K562 (cell line): ENCODE data around the gene PDLIM4. TPM values are rescaled to one million over a fixed set of nuclear protein-coding genes. Genes with fewer than 3 reads are reported as not detected.

Source experiments
- CXXC5 ChIP-seq: fragments of 250-450 bp; sonication (Bioruptor Pico); IDR thresholded peaks from 2 replicates; pipeline ENCODE4 v1.8.0; 2022; ENCODE audit warnings: inconsistent platforms, mild to moderate bottlenecking, moderate library complexity
- E2F3 ChIP-seq: fragments of 250-450 bp; sonication (Bioruptor Pico); IDR thresholded peaks from 2 replicates; pipeline ENCODE4 v1.4.0; 2020; ENCODE audit warnings: mild to moderate bottlenecking
- EZH2 ChIP-seq: IDR thresholded peaks from 2 replicates; pipeline ENCODE4 v1.6.1; 2012; ENCODE audit warnings: low read depth, mild to moderate bottlenecking, inconsistent platforms, low read length, borderline replicate concordance
- FOXJ2 ChIP-seq: fragments of 200-800 bp; sonication (Bioruptor generic); IDR thresholded peaks from 2 replicates; pipeline ENCODE4 v1.6.1; 2016; ENCODE audit warnings: missing genetic modification characterization, missing compliant biosample characterization
- GTF2E2 ChIP-seq: fragments of 200-800 bp; sonication (Bioruptor generic); IDR thresholded peaks from 2 replicates; pipeline ENCODE4 v1.6.1; 2016; ENCODE audit warnings: missing genetic modification characterization, missing compliant biosample characterization
- MAFF ChIP-seq: IDR thresholded peaks from 2 replicates; pipeline ENCODE4 v1.6.1; 2012; ENCODE audit warnings: low read length, improper control_type of control experiment
- MAFG ChIP-seq: fragments of 450-650 bp; conservative IDR thresholded peaks from 2 replicates; pipeline ENCODE4 v1.6.1; 2016; ENCODE audit warnings: missing genetic modification characterization, missing compliant biosample characterization
- NCOA1 ChIP-seq: fragments of 450-650 bp; IDR thresholded peaks from 2 replicates; pipeline ENCODE4 v1.6.1; 2016; ENCODE audit warnings: low read depth
- NCOR1 ChIP-seq: fragments of 450-650 bp; IDR thresholded peaks from 2 replicates; pipeline ENCODE4 v1.6.1; 2016; ENCODE audit warnings: mild to moderate bottlenecking, moderate library complexity
- NEUROD1 ChIP-seq: fragments of 150-350 bp; IDR thresholded peaks from 2 replicates; pipeline ENCODE4 v1.6.1; 2014; ENCODE audit warnings: borderline replicate concordance, low read length, low read depth; ENCODE audit not compliant: partially characterized antibody
- PCBP1 ChIP-seq: fragments of 200-400 bp; formaldehyde crosslinking; IDR thresholded peaks from 2 replicates; pipeline ENCODE4 v1.6.1; 2018; ENCODE audit warnings: mild to moderate bottlenecking, low read depth, low read length; ENCODE audit not compliant: poor library complexity, severe bottlenecking
- POLR2A ChIP-seq: fragments of 450-650 bp; conservative IDR thresholded peaks from 2 replicates; pipeline ENCODE4 v1.6.1; 2016
- SMAD1 ChIP-seq: fragments of 150-350 bp; IDR thresholded peaks from 2 replicates; pipeline ENCODE4 v1.6.1; 2014; ENCODE audit warnings: low read length, low read depth; ENCODE audit not compliant: partially characterized antibody
- XRCC5 ChIP-seq: fragments of 200-400 bp; formaldehyde crosslinking; IDR thresholded peaks from 2 replicates; pipeline ENCODE4 v1.6.1; 2017; ENCODE audit warnings: low read depth, mild to moderate bottlenecking, low read length
- ZC3H4 ChIP-seq: sonication (generic); formaldehyde crosslinking; IDR thresholded peaks from 2 replicates; pipeline ENCODE4 v1.9.0; 2021; ENCODE audit warnings: missing genetic modification reagents, borderline replicate concordance
- ZNF3 ChIP-seq: fragments of 250-450 bp; sonication (Bioruptor Pico); IDR thresholded peaks from 2 replicates; pipeline ENCODE4 v1.5.0; 2021; ENCODE audit warnings: mild to moderate bottlenecking, moderate library complexity
- ZNF316 ChIP-seq: fragments of 450-650 bp; IDR thresholded peaks from 2 replicates; pipeline ENCODE4 v1.6.1; 2016
- ZNF324 ChIP-seq: fragments of 250-450 bp; sonication (Bioruptor Pico); IDR thresholded peaks from 2 replicates; pipeline ENCODE4 v1.4.0; 2020; ENCODE audit warnings: mild to moderate bottlenecking
- polyA plus RNA-seq, 8 experiments: library from polyadenylated mRNA; depleted of rRNA in 4 of 8; stranded (reverse) in 5 of 8; unstranded in 3 of 8; fragments of >200 nt; fragmentation: Nextera tagmentation in 2 of 8; fragmentation: Illumina TruSeq in 1 of 8; extraction: Ambion mirVana in 2 of 8; extraction: Trizol in 1 of 8; gene quantifications; 2 replicates each; pipeline versions ENCODE4 v1.2.1 to v1.2.3, GENCODE V29; 2011 to 2014; ENCODE audit warnings: inconsistent platforms in 1 of 8, missing spikeins in 1 of 8
- total RNA-seq, 7 experiments: library from RNA; depleted of rRNA in 6 of 7; stranded (reverse); fragments of >200 nt in 6 of 7; fragmentation: Illumina TruSeq in 2 of 7; extraction: Trizol in 2 of 7; gene quantifications; 2 replicates each; pipeline versions ENCODE4 v1.2.1 to v1.2.3, GENCODE V29; 2011 to 2021; ENCODE audit warnings: low replicate concordance in 1 of 7
- TF ChIP-seq, protein P1 (sequence below): fragments of 450-650 bp; formaldehyde crosslinking; IDR thresholded peaks from 2 replicates; pipeline ENCODE4 v1.4.0; 2022; ENCODE audit warnings: mild to moderate bottlenecking, moderate library complexity
- TF ChIP-seq, protein P2 (sequence below): sonication (generic); formaldehyde crosslinking; IDR thresholded peaks from 2 replicates; pipeline ENCODE4 v1.9.0; 2022; ENCODE audit warnings: mild to moderate bottlenecking, missing genetic modification reagents
- TF ChIP-seq, protein P3 (sequence below): fragments of 250-450 bp; sonication (Bioruptor Pico); IDR thresholded peaks from 2 replicates; pipeline ENCODE4 v1.8.0; 2022; ENCODE audit warnings: inconsistent platforms
- TF ChIP-seq, protein P4 (sequence below): sonication (generic); formaldehyde crosslinking; IDR thresholded peaks from 2 replicates; pipeline ENCODE4 v1.8.0; 2022; ENCODE audit warnings: mild to moderate bottlenecking, low read depth, missing genetic modification reagents
- TF ChIP-seq, protein P5 (sequence below): fragments of 250-450 bp; sonication (Bioruptor Pico); IDR thresholded peaks from 2 replicates; pipeline ENCODE4 v1.5.0; 2021; ENCODE audit warnings: mild to moderate bottlenecking, borderline replicate concordance
- TF ChIP-seq, protein P6 (sequence below): sonication (generic); formaldehyde crosslinking; IDR thresholded peaks from 2 replicates; pipeline ENCODE4 v1.8.0; 2022; ENCODE audit warnings: mild to moderate bottlenecking, missing genetic modification reagents

PDLIM4 gene
- total and polyA plus RNA-seq, 9 of the 15 experiments (the other 6 are each of a cell fraction or from before 2014, with no cell fraction given): 0.28 to 32.8 (median 13.1) TPM

DNA sequence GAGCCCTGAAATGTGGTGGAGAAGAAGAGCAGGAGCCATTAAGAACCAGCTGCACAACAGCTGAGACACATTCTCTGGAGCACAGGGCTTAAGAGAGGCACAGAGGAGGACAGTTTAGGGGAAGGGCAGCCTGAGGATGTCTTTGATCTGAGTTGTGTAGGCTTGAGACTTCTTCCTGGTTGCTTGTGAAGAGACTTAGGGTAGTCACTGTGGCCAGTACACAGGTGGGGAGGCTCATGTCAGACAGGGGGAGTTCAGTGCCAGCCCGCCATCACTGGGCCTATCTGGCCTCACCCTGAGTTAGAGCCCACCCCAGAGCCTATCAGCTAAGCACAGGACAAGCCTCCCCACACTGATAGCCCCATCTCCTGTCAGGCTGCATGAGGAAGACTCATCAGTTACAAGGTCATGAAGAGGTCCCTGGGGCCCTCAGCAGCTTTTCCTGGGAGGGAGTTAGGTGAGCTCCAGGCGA is 56.5 kb downstream of the PDLIM4 start (continued):
- TF ChIP-seq, protein P1, sequence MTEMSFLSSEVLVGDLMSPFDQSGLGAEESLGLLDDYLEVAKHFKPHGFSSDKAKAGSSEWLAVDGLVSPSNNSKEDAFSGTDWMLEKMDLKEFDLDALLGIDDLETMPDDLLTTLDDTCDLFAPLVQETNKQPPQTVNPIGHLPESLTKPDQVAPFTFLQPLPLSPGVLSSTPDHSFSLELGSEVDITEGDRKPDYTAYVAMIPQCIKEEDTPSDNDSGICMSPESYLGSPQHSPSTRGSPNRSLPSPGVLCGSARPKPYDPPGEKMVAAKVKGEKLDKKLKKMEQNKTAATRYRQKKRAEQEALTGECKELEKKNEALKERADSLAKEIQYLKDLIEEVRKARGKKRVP (CRISPR knock-in tag): no peak
- TF ChIP-seq SMAD1 (peak; percentile 57), PCBP1 (no peak), POLR2A (peak; percentile 52; the same call in 1 of the 2 replicates), ZNF324 (CRISPR knock-in tag) (no peak), GTF2E2 (tag) (no peak), E2F3 (no peak), NCOR1 (peak; percentile 98), MAFG (no peak), ZNF3 (CRISPR knock-in tag) (no peak), NEUROD1 (peak; percentile 45), EZH2 (no peak), CXXC5 (CRISPR knock-in tag) (peak; percentile 64), MAFF (0 out of 2 replicates have a peak, but pooled peaks have one; percentile 3), XRCC5 (no peak), NCOA1 (peak; percentile 75; the same call in 1 of the 2 replicates), FOXJ2 (tag) (no peak), ZC3H4 (CRISPR knock-in tag) (no peak), ZNF316 (no peak)
- TF ChIP-seq, protein P2, sequence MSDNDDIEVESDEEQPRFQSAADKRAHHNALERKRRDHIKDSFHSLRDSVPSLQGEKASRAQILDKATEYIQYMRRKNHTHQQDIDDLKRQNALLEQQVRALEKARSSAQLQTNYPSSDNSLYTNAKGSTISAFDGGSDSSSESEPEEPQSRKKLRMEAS (CRISPR knock-in tag): no peak
- TF ChIP-seq, protein P3, sequence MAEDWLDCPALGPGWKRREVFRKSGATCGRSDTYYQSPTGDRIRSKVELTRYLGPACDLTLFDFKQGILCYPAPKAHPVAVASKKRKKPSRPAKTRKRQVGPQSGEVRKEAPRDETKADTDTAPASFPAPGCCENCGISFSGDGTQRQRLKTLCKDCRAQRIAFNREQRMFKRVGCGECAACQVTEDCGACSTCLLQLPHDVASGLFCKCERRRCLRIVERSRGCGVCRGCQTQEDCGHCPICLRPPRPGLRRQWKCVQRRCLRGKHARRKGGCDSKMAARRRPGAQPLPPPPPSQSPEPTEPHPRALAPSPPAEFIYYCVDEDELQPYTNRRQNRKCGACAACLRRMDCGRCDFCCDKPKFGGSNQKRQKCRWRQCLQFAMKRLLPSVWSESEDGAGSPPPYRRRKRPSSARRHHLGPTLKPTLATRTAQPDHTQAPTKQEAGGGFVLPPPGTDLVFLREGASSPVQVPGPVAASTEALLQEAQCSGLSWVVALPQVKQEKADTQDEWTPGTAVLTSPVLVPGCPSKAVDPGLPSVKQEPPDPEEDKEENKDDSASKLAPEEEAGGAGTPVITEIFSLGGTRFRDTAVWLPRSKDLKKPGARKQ: no peak
- TF ChIP-seq, protein P4, sequence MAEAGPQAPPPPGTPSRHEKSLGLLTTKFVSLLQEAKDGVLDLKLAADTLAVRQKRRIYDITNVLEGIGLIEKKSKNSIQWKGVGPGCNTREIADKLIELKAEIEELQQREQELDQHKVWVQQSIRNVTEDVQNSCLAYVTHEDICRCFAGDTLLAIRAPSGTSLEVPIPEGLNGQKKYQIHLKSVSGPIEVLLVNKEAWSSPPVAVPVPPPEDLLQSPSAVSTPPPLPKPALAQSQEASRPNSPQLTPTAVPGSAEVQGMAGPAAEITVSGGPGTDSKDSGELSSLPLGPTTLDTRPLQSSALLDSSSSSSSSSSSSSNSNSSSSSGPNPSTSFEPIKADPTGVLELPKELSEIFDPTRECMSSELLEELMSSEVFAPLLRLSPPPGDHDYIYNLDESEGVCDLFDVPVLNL (CRISPR knock-in tag): no peak
- TF ChIP-seq, protein P5, sequence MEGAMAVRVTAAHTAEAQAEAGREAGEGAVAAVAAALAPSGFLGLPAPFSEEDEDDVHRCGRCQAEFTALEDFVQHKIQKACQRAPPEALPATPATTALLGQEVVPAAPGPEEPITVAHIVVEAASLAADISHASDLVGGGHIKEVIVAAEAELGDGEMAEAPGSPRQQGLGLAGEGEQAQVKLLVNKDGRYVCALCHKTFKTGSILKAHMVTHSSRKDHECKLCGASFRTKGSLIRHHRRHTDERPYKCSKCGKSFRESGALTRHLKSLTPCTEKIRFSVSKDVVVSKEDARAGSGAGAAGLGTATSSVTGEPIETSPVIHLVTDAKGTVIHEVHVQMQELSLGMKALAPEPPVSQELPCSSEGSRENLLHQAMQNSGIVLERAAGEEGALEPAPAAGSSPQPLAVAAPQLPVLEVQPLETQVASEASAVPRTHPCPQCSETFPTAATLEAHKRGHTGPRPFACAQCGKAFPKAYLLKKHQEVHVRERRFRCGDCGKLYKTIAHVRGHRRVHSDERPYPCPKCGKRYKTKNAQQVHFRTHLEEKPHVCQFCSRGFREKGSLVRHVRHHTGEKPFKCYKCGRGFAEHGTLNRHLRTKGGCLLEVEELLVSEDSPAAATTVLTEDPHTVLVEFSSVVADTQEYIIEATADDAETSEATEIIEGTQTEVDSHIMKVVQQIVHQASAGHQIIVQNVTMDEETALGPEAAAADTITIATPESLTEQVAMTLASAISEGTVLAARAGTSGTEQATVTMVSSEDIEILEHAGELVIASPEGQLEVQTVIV (CRISPR knock-in tag): no peak
- TF ChIP-seq, protein P6, sequence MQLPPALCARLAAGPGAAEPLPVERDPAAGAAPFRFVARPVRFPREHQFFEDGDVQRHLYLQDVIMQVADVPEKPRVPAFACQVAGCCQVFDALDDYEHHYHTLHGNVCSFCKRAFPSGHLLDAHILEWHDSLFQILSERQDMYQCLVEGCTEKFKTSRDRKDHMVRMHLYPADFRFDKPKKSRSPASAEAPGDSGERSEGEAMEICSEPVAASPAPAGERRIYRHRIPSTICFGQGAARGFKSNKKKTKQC (CRISPR knock-in tag): no peak
